Stomach (tissue), 9 donors: ENCODE results near the gene NAPB. TPM values are rescaled to one million over a fixed set of nuclear protein-coding genes. Genes with fewer than 3 reads are reported as not detected.

Source experiments
- DNase-seq, 2 donors: peaks; one replicate each; pipeline versions ENCODE4 v3.0.0 to v3.0.0-alpha.2; 2013 to 2019
- H3K27ac ChIP-seq, 5 donors: fragments of 200-600 bp in 4 of 5; sonication (generic) in 4 of 5; one replicate each; pipeline ENCODE4 v1.5.1; 2013 to 2019; ENCODE audit warnings: mild to moderate bottlenecking in 1 of 5, moderate library complexity in 1 of 5
- H3K27me3 ChIP-seq, 3 donors: fragments of 200-600 bp; sonication (generic); one replicate each; pipeline ENCODE4 v1.5.1; 2017 to 2019; ENCODE audit warnings: mixed run types in 1 of 3
- H3K36me3 ChIP-seq, 4 donors: fragments of 200-600 bp; sonication (generic); 1 replicate in 3 of 4; 2 replicates in 1 of 4; pipeline ENCODE4 v1.5.1; 2016 to 2019
- H3K4me1 ChIP-seq, 4 donors: fragments of 200-600 bp; sonication (generic); one replicate each; pipeline ENCODE4 v1.5.1; 2016 to 2019
- H3K4me3 ChIP-seq, 4 donors: fragments of 200-600 bp; sonication (generic) in 3 of 4; one replicate each; pipeline ENCODE4 v1.5.1; 2016 to 2019; ENCODE audit warnings: mild to moderate bottlenecking in 1 of 4
- H3K9me3 ChIP-seq, 4 donors: fragments of 200-600 bp; sonication (generic); one replicate each; pipeline ENCODE4 v1.5.1; 2016 to 2019
- EP300 ChIP-seq: sonication (generic); formaldehyde crosslinking; IDR thresholded peaks from one replicate; pipeline ENCODE4 v1.6.1; 2017; ENCODE audit warnings: antibody characterized with exemption
- POLR2A ChIP-seq, 4 donors: fragments of 450-650 bp; IDR thresholded peaks; one replicate each; pipeline ENCODE4 v1.6.1; 2016; ENCODE audit warnings: antibody characterized with exemption in 4 of 4, control low read depth in 2 of 4, mild to moderate bottlenecking in 1 of 4, moderate library complexity in 1 of 4
- POLR2AphosphoS5 ChIP-seq, 3 donors: sonication (generic); formaldehyde crosslinking; IDR thresholded peaks; one replicate each; pipeline ENCODE4 v1.6.1; 2016; ENCODE audit warnings: antibody characterized with exemption in 3 of 3
- WGBS, 5 donors: extraction: QIAGEN DNeasy Blood & Tissue Kit in 3 of 5; methylation state at CpG; one replicate each; pipeline versions ENCODE4 v1.1.5 to v1.1.7; 2013 to 2018; 5-methylcytosine and 5-hydroxymethylcytosine counted together
- intact Hi-C: fragments of 100-400 bp; cut with DNase I; formaldehyde crosslinking; loops from one replicate; pipeline ENCODE4 v1.15.1; 2023; ENCODE audit warnings: low total_unique reads
- polyA plus RNA-seq, 3 donors: library from polyadenylated mRNA; stranded (reverse); fragments of 200-250 nt; gene quantifications; one replicate each; pipeline ENCODE4 v1.2.3, GENCODE V29; 2013
- total RNA-seq, 5 donors: library from RNA; depleted of rRNA; stranded (reverse); fragments of >200 nt; gene quantifications; one replicate each; pipeline versions ENCODE4 v1.1.0 to v1.2.3, GENCODE V29; 2014 to 2016
- TF ChIP-seq, protein P1 (sequence below), 7 experiments: fragments of 450-650 bp in 4 of 7; fragments of 200-600 bp in 3 of 7; sonication (generic) in 3 of 7; IDR thresholded peaks; one replicate each; pipeline ENCODE4 v1.5.1; 2016 to 2019; ENCODE audit warnings: antibody characterized with exemption in 7 of 7, control low read depth in 2 of 7, mild to moderate bottlenecking in 1 of 7
- donor health status: healthy with polysubstance abuse.
- donor health status: Bipolar disorder and iron deficiency.
- donor health status: healthy.

The NAPB gene
- total and polyA plus RNA-seq, 8 donors = 0.58 to 33.5 (median 5.8) TPM

DNA sequence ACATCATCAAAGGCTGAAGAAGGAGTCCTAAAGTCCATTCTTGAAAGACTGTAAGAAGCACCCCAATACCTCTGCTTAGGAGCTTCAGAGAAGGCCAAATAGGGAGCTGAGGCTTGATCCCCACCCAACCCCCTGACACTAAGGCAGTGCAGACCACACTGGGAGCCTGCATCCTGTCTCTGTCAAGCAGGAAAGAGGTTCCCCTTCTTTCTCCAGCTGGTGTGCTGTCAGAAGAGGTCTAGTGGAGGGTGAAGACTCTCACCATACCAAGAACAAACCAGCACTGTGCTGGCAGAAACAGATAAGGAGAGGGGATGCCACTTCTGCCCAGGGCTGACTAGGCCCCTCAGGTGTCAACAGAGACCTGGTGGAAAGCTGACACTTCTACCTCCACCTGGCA lies 39.4 kb downstream of the NAPB start:
- no peak for DNase-seq
- TF ChIP-seq POLR2AphosphoS5 (IDR thresholded peaks at IDR 0.05) (no peak), POLR2A (IDR thresholded peaks at IDR 0.05) (no peak), EP300 (no peak)
- TF ChIP-seq, protein P1, sequence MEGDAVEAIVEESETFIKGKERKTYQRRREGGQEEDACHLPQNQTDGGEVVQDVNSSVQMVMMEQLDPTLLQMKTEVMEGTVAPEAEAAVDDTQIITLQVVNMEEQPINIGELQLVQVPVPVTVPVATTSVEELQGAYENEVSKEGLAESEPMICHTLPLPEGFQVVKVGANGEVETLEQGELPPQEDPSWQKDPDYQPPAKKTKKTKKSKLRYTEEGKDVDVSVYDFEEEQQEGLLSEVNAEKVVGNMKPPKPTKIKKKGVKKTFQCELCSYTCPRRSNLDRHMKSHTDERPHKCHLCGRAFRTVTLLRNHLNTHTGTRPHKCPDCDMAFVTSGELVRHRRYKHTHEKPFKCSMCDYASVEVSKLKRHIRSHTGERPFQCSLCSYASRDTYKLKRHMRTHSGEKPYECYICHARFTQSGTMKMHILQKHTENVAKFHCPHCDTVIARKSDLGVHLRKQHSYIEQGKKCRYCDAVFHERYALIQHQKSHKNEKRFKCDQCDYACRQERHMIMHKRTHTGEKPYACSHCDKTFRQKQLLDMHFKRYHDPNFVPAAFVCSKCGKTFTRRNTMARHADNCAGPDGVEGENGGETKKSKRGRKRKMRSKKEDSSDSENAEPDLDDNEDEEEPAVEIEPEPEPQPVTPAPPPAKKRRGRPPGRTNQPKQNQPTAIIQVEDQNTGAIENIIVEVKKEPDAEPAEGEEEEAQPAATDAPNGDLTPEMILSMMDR (IDR thresholded peaks at IDR 0.05) = no peak
- intact Hi-C loops = no loop called here
- Histone ChIP-seq H3K4me1 (no peaks in the 10 kb centered on the region), H3K4me3 (no peak overlapping the region), H3K27me3 (no peaks in the 10 kb centered on the region), H3K36me3 (peaks cover 0 to 63% (median 49%) of the 10 kb centered on the region in 4 donors), H3K27ac (no peak overlapping the region), H3K9me3 (no peaks in the 10 kb centered on the region)

DNA sequence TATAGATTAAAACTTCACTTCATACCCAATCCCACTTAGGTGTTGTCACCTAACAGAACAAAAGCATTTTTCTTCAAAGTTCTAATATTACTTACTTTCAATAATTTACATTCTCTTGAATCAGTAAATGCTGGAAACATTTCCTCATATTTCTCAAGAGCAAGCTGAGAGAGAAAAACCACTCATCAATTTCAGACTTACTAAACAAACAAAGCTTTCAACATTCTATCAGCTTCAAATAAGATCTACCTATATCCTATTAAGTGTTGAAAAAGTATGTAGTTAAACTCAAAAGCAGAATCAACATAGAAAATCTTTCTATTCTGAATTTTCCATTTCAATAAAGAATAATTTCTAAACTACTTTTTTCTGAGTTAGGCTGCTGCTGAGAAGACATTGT lies 41.5 kb downstream of the NAPB start:
- DNase-seq = no peak
- Histone ChIP-seq H3K27ac (no peak overlapping the region), H3K4me1 (no peaks in the 10 kb centered on the region), H3K36me3 (peaks cover 0 to 78% (median 66%) of the 10 kb centered on the region in 4 donors), H3K27me3 (no peaks in the 10 kb centered on the region), H3K4me3 (no peak overlapping the region), H3K9me3 (no peaks in the 10 kb centered on the region)
- intact Hi-C loops = no loop called here
- TF ChIP-seq POLR2A (IDR thresholded peaks at IDR 0.05) (no peak), EP300 (no peak), POLR2AphosphoS5 (IDR thresholded peaks at IDR 0.05) (no peak)
- TF ChIP-seq, protein P1 (IDR thresholded peaks at IDR 0.05) = no peak

DNA sequence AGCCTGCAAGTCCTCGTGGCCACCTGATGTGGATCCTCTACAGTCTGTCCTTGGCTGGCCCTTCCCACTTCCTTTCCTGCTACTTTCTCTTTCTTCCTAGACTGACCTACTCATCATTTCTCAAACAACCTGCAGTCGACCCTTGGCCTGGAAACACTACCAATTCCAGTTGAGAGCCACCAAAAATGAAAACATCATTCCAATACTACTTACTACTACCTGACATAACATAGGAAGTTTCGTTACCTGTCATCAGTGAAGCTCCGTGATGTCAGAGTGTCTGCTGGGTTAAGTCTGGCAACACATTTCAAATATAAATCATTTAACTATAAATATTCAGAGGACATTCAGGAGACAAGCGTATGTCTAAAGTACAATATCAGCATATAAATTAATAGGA lies 45.5 kb downstream of the NAPB start:
- H3K9me3 ChIP-seq = no peaks in the 10 kb centered on the region
- H3K4me3 ChIP-seq = no peak overlapping the region
- intact Hi-C loops = no loop called here
- 87 to 92% (median 91%) methylated on average over 5 of the region's 5 CpGs for WGBS, 5 donors
- H3K36me3 ChIP-seq = peaks cover 10 to 99% (median 95%) of the 10 kb centered on the region in 4 donors
- DNase-seq = no peak
- no peak overlapping the region for H3K27ac ChIP-seq
- TF ChIP-seq POLR2A (IDR thresholded peaks at IDR 0.05) = no peak
- TF ChIP-seq, protein P1 (IDR thresholded peaks at IDR 0.05) = no peak
- no peak for TF ChIP-seq POLR2AphosphoS5 (IDR thresholded peaks at IDR 0.05)
- no peaks in the 10 kb centered on the region for H3K27me3 ChIP-seq
- H3K4me1 ChIP-seq = no peaks in the 10 kb centered on the region

DNA sequence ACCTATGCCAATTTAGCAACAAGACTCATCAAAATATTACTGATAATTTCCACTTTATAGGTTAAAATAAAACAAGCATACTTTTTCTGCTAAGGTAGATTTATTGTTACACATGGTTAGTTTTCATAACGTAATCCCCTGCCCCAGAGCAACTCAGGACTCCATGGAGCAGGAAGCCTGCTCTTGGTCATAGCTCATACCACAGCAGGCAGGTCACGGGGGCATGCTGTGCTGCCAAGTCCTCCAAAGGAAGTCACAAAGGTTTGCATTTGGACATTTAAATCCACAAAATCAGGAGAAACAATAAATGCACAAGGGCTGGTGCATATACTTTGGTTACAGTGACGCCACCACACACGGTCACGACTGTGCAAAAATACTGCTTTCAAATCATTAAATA lies 46.8 kb downstream of the NAPB start:
- WGBS, 5 donors = 76 to 93% (median 89%) methylated on average over 5 of the region's 5 CpGs
- Histone ChIP-seq H3K4me1 (no peaks in the 10 kb centered on the region), H3K27ac (no peak overlapping the region), H3K27me3 (no peaks in the 10 kb centered on the region), H3K9me3 (no peaks in the 10 kb centered on the region), H3K4me3 (no peak overlapping the region), H3K36me3 (peaks cover 24 to 100% (median 97%) of the 10 kb centered on the region in 4 donors)
- TF ChIP-seq POLR2A (IDR thresholded peaks at IDR 0.05) (no peak), EP300 (no peak)
- TF ChIP-seq, protein P1 (IDR thresholded peaks at IDR 0.05) = no peak
- peak in 1 of 2 donors; percentile 29 for DNase-seq
- intact Hi-C loops = no loop called here
